Keratinocyte (primary cell): ENCODE measurements around the gene PIGN. TPM values are rescaled to one million over a fixed set of nuclear protein-coding genes. Genes with fewer than 3 reads are reported as not detected.

Experiments used
- DNase-seq: peaks from one replicate; pipeline ENCODE4 v3.0.0-alpha.2; 2011; ENCODE audit warnings: low read depth, missing footprints, low spot score
- FAIRE-seq: peaks from 2 replicates; lab custom pipeline; 2011; peaks lifted over from hg19 to GRCh38; lab: Jason Lieb, UNC
- H2AFZ ChIP-seq: 2 replicates; pipeline ENCODE4 v1.6.0; 2012; ENCODE audit warnings: low read length, control low read depth, inconsistent platforms; ENCODE audit not compliant: control insufficient read depth
- H3K27ac ChIP-seq: 2 replicates; pipeline ENCODE4 v1.5.1; 2011; ENCODE audit warnings: low read length; ENCODE audit not compliant: control insufficient read depth, insufficient read depth
- H3K27me3 ChIP-seq: 3 replicates; pipeline ENCODE4 v1.6.0; 2011; ENCODE audit warnings: low read length; ENCODE audit not compliant: control insufficient read depth, insufficient read depth; ENCODE audit errors: extremely low read depth
- H3K36me3 ChIP-seq, 2 experiments: 2 replicates in 1 of 2; 3 replicates in 1 of 2; pipeline ENCODE4 v1.5.1; 2011; ENCODE audit warnings: low read length in 2 of 2, mild to moderate bottlenecking in 1 of 2; ENCODE audit not compliant: control insufficient read depth in 2 of 2, insufficient read depth in 2 of 2; ENCODE audit errors: extremely low read depth in 1 of 2
- H3K4me1 ChIP-seq: 3 replicates; pipeline ENCODE4 v1.5.1; 2011; ENCODE audit warnings: low read length; ENCODE audit not compliant: control insufficient read depth, insufficient read depth; ENCODE audit errors: extremely low read depth
- H3K4me2 ChIP-seq: 3 replicates; pipeline ENCODE4 v1.6.0; 2011; ENCODE audit warnings: low read depth, low read length; ENCODE audit not compliant: control insufficient read depth, insufficient read depth; ENCODE audit errors: extremely low read depth
- H3K4me3 ChIP-seq, 3 experiments: fragments of 200-600 bp in 1 of 3; sonication (generic) in 1 of 3; 2 replicates in 2 of 3; 3 replicates in 1 of 3; pipeline ENCODE4 v1.5.1; 2011 to 2016; ENCODE audit warnings: low read length in 3 of 3, mild to moderate bottlenecking in 3 of 3, control low read depth in 2 of 3, inconsistent platforms in 1 of 3, low read depth in 1 of 3, mixed read lengths in 1 of 3, mixed run types in 1 of 3, moderate library complexity in 1 of 3; ENCODE audit not compliant: control insufficient read depth in 2 of 3, insufficient read depth in 2 of 3; ENCODE audit errors: extremely low read depth in 1 of 3
- H3K79me2 ChIP-seq: 2 replicates; pipeline ENCODE4 v1.6.0; 2012; ENCODE audit warnings: low read length; ENCODE audit not compliant: control insufficient read depth, insufficient read depth
- H3K9ac ChIP-seq: 3 replicates; pipeline ENCODE4 v1.6.0; 2011; ENCODE audit warnings: low read length; ENCODE audit not compliant: control insufficient read depth, insufficient read depth; ENCODE audit errors: extremely low read depth
- H3K9me1 ChIP-seq: 3 replicates; pipeline ENCODE4 v1.6.0; 2011; ENCODE audit warnings: low read length; ENCODE audit not compliant: control insufficient read depth, insufficient read depth; ENCODE audit errors: extremely low read depth
- H3K9me3 ChIP-seq: 2 replicates; pipeline ENCODE4 v1.5.1; 2012; ENCODE audit warnings: low read depth, low read length; ENCODE audit not compliant: control insufficient read depth
- H4K20me1 ChIP-seq: 3 replicates; pipeline ENCODE4 v1.6.0; 2011; ENCODE audit warnings: low read length; ENCODE audit not compliant: control insufficient read depth, insufficient read depth; ENCODE audit errors: extremely low read depth
- CTCF ChIP-seq, 3 experiments: IDR thresholded peaks in 1 of 3; conservative IDR thresholded peaks in 1 of 3; optimal IDR thresholded peaks in 1 of 3; 2 replicates in 2 of 3; 3 replicates in 1 of 3; pipeline versions ENCODE3 to v1.5.1; 2011; ENCODE audit warnings: low read length in 3 of 3, mild to moderate bottlenecking in 3 of 3, moderate library complexity in 2 of 3, control low read depth in 1 of 3, inconsistent platforms in 1 of 3; ENCODE audit not compliant: insufficient read depth in 2 of 3; ENCODE audit errors: extremely low read depth in 1 of 3
- EZH2 ChIP-seq: IDR thresholded peaks from one replicate; pipeline ENCODE4 v1.6.1; 2012; ENCODE audit warnings: inconsistent platforms, mild to moderate bottlenecking, low read length, moderate library complexity
- dilution Hi-C: fragments of 300-500 bp; cut with MboI; formaldehyde crosslinking; loops from one replicate; pipeline ENCODE4 v1.7.0; 2020; ENCODE audit warnings: low sequenced_read_pairs; ENCODE audit not compliant: extremely low pct_ligation_motif_present
- polyA plus RNA-seq, 5 experiments: library from polyadenylated mRNA; depleted of rRNA in 3 of 5; stranded (reverse) in 3 of 5; stranded (forward) in 1 of 5; unstranded in 1 of 5; fragments of >200 nt; gene quantifications; 1 replicate in 1 of 5; 2 replicates in 3 of 5; 3 replicates in 1 of 5; pipeline versions ENCODE4 v1.2.1 to v1.2.3, GENCODE V29; 2011 to 2012; ENCODE audit warnings: missing spikeins in 2 of 5, low read depth in 1 of 5, low replicate concordance in 1 of 5

Gene PIGN
- polyA plus RNA-seq, 1 donor (not counting 4 experiments of a cell fraction or from before 2014, with no cell fraction given) = 41.2 TPM

DNA sequence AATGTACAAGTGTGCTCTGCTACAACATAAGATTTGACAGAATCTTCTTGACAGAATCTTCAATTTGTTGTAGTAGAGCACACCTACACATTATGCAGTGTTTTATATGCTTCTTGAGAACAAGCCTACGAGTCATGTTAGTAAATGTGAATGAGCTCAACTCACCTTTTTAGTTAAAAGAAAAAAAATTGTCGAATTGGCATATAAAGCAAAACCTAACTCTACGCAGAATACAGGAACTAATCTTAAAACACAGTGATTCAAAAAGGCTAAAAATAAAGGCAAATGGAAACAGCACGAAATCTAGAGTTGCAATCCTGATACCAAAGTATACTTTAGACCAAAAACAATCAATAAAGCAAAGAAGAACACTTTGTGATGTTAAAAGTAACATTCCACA, 87.9 kb downstream of the PIGN start:
- Histone ChIP-seq H2AFZ (no peak overlapping the region), H3K4me3 (no peak overlapping the region), H3K9ac (no peak overlapping the region), H3K9me1 (no peaks in the 10 kb centered on the region), H3K4me1 (no peaks in the 10 kb centered on the region), H3K4me2 (no peak overlapping the region), H3K36me3 (peaks cover 0 to 2% of the 10 kb centered on the region in 2 experiments), H3K9me3 (no peaks in the 10 kb centered on the region), H3K79me2 (no peaks in the 10 kb centered on the region), H4K20me1 (no peaks in the 10 kb centered on the region), H3K27ac (no peak overlapping the region), H3K27me3 (no peaks in the 10 kb centered on the region)
- dilution Hi-C loops = no loop called here
- no peak for DNase-seq
- no peak for FAIRE-seq
- TF ChIP-seq CTCF (optimal IDR thresholded peaks at IDR 0.05 in 1 of 3, IDR thresholded peaks at IDR 0.05 in 1 of 3, conservative IDR thresholded peaks at IDR 0.05 in 1 of 3; ENCODE audit: extremely low read depth in 1 of 3, insufficient read depth in 2 of 3, low read length in 3 of 3) (no peak), EZH2 (no peak)

GRCh38 chr18:62097698-62098097, 89.2 kb downstream of the PIGN start:
- peaks cover 0 to 2% of the 10 kb centered on the region in 2 experiments for H3K36me3 ChIP-seq
- H3K9me1 ChIP-seq = no peaks in the 10 kb centered on the region
- dilution Hi-C loops = no loop called here
- H4K20me1 ChIP-seq = no peaks in the 10 kb centered on the region
- H3K27ac ChIP-seq = no peak overlapping the region
- H3K79me2 ChIP-seq = no peaks in the 10 kb centered on the region
- H3K9ac ChIP-seq = no peak overlapping the region
- H3K4me3 ChIP-seq = no peak overlapping the region
- DNase-seq (no peak), FAIRE-seq (no peak)
- H3K9me3 ChIP-seq = no peaks in the 10 kb centered on the region
- H3K4me2 ChIP-seq = no peak overlapping the region
- H3K27me3 ChIP-seq = no peaks in the 10 kb centered on the region
- TF ChIP-seq EZH2 (no peak), CTCF (optimal IDR thresholded peaks at IDR 0.05 in 1 of 3, IDR thresholded peaks at IDR 0.05 in 1 of 3, conservative IDR thresholded peaks at IDR 0.05 in 1 of 3; ENCODE audit: extremely low read depth in 1 of 3, insufficient read depth in 2 of 3, low read length in 3 of 3) (no peak)
- H3K4me1 ChIP-seq = no peaks in the 10 kb centered on the region
- H2AFZ ChIP-seq = no peak overlapping the region
